T-helper 1 cell (primary cell): Measurements from ENCODE around the gene ANKRD52.
"Not testable (repeated sequence)": the region's sequence is repeated elsewhere in the genome, so short reads cannot be mapped to it uniquely, and the experiment has no call there.

ENCODE experiments used
- DNase-seq, 5 donors: peaks; one replicate each; pipeline ENCODE4 v3.0.0-alpha.2; 2012 to 2020
- total RNA-seq, 4 donors: gene quantifications; one replicate each; lab custom pipeline; 2026; lab: John Stamatoyannopoulos, UW

The ANKRD52 gene
- 32.1 to 51.4 (median 46.4) reads per million in 4 donors for total RNA-seq

DNA sequence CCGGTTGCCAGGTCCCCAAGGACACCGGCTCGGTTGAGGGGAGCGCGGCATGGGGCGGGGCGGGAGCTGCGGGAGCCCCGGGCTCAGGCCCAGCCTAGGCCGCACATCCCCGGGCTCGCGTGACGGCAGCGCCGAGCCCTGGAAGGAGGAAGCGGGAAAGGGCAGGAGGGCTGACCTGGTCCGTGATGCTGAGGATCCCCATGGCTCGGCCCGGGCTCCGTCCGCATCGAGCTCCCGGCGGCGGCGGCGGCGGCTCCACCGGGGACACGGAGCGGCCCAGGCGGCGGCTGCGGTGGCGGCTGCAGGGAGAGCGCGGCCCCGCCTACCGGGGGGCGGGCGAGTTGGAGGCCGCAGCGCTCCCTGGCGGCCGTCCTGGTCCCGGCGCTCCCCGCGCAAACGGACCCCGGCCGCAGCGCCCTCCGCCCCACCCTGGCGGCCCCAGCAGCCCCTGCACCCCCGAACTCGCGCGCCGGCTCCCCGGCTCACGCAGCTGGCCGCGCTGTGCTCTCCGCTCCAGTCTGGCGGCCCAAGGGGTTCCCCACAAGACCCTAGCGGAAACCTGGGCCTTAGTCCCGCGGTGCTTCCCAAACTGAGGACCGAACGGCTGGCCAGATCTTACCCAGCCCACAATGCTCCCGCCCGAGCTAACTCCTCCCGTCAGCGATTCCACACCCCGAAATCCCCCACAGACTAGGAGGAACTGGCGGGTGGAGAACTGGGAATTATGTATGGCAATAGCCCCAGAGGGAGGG lies at the start of gene ANKRD52:
Gene ANKRD52, minus strand, starts transcription at position 317 of the 752 bp plus-strand sequence. Its CDS starts 115 bp downstream, at position 202.
- DNase-seq = peak; percentile 67 to 83 (median 76)

DNA sequence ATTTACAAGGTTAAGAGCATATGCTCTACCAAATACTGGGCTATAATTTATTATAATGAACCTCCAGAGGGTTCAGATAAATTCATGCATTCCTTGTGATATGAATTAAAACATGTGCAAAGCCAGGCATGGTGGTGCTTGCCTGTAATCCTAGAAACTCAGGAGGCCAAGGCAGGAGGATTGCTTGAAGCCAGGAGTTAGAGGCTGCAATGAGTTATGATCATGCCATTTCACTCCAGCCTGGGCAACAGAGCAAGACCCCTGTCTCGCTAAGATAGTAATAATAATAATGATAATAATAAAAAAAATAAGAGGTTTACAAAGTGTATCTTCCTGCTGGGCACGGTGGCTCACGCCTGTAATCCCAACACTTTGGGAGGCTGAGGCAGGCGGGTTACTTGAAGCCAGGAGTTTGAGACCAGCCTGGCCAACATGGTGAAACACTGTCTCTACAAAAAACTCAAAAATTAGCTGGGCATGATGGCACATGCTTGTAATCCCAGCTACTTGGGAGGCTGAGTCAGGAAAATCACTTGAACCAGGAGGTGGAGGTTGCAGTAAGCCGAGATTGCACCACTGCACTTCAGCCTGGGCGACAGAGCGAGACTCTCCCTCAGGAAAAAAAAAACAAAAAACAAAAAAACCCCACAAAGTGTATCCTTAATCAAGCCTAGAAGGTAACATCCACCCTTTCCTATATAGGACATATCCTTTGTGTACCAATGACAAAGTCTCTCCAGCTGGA lies 49.2 kb upstream of the ANKRD52 start:
- DNase-seq = no peak

DNA sequence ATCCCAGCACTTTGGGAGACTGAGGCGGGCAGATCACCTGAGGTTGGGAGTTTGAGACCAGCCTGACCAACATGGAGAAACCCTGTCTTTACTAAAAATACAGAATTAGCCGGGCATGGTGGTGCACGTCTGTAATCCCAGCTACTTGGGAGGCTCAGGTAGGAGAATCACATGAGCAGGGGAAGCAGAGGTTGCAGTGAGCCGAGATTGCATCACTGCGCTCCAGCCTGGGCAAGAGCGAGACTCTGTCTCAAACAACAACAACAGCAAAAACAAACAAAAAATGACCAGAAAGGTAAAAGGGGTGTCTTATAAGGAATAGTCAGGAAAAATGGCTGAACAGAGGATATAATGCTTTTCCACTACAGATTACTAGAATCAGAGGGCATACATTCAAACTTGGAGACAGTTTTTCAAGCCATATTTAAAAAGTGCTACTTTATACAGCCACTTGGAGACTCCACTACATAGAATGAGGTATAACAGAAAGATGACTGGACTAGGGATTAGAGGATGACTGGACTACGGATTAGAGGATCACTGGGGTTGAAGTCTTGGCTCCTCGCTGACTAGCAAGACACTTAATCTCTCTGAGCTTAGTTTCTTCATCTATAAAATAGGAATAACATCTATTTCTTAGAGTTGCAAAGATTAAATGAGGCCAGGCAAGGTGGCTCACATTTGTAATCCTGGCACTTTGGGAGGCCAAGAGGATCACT lies 46.8 kb upstream of the ANKRD52 start:
- DNase-seq = no peak

DNA sequence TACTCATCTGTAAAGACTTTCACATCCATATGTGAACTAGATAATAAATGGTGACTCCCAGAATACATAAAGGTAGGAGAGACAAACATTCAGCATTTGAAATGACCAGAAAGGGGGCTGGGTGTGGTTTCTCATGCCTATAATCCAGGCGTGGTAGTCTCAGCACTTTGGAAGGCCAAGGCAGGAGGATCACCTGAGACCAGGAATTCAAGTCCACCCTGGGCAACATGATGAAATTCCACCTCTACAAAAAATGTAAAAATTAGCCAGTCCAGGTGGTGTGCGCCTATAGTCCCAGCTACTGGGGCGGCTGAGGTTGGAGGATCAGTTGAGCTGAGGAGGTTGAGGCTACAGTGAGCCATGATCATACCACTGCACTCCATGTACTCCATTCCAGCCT lies 46.1 kb upstream of the ANKRD52 start:
- no peak for DNase-seq

DNA sequence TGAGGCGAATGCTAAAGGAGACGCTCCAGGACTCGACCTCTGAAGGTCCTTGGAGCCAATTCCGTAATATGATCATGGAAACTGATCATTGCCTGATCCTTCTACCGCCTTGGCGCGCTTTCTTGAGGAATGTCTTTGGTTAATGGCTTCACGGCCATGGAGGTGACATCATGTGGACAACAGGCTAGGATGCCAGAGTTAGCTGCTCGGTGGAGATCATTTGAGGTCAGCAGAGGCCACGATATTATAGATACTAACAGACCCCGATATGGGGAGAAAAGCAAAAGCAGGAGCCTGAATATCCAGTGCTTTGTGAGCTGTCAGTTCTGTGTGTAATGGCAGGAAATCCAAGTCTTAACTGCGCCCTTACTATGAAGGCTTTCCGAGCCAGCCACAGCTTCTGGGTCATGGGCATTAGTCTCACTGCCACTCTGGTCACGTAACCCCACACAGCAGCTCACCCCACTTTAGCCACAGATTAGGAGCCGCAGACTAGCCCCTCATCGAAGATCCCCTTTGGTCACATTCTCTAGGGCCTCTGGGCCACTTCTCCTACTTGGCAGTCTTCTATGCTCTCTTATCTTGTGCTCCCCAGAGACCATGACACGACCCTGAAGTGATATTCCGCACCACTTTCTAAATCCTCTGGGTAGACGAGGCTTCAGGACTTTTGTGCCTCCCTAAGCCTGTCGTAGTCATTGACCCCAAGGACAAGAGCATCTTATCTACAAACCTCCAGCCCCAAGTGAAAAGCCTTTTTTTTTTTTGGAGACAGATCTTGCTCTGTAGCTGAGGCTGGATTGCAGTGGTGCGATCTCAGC lies 42.7 kb upstream of the ANKRD52 start:
- no peak for DNase-seq

DNA sequence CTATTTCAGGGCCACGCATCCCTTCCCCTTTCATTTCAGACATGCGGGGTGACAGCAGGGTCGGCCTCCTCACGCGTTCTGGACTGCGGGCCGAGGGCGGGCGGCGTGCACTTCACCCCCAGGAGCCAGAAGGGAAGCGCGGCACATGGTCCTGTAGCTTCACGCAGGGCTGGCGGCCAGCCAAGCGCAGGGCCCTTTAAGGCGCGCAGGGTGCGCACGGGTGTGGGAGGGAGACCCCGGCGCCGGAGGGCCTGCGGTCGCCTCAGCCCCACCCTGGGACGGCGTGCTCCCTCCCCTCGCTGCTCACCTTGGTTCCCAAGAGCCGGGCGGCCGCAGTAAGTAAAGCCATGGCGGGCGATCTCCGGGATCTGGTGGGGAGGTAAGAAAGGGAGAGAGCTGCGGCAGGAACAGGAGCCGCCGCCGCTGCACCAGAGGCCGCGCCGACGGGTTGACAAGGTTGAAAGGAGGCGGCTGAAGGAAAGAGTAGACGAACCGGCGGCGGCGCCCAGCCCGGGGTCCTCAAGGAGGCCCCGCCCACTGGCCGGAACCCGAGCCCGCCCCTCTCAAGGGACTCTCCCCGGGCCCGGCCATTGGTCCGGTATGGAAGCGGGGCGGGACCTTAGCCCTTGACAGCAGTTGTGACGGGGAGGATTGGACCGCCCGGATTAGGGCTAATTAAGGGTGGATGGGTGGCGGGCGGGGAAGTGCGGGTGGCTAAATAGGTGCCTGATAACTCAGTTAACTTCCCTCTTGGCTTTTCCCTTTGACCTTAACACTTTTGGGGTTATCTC lies 41.9 kb upstream of the ANKRD52 start, which contains the start of gene CS:
Gene CS, minus strand, starts transcription at position 478 of the 791 bp plus-strand sequence. Its CDS starts 129 bp downstream, at position 349.
- DNase-seq = peak; percentile 98 to 99 (median 99)

DNA sequence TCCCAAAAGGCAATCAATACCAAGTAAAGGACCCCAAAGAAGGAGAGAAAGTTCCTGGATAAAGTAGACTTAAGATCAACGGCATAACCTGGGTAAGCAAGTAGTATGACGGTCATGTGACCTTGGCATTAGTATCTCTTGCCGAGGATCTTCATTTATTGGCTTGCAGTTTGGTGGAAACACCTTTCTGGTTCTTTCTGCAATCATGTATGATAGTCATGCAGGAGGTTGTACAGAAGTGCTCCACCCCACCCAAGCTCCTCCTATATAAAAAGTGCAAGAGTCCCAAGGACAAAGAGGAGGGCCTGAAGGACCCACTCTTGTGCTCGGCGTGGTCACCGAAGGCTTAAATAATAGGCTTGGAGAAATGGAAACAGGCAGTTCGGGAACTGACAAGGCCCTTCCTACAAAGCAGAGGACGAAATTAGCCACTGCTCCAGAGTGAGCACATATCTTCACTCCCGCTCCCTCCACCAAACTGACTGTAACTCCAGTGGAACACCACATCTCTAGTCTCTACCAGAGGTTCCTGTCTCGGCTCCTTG lies 41.2 kb upstream of the ANKRD52 start:
- DNase-seq = peak in 4 of 5 donors; percentile 3 to 43 (median 20)

DNA sequence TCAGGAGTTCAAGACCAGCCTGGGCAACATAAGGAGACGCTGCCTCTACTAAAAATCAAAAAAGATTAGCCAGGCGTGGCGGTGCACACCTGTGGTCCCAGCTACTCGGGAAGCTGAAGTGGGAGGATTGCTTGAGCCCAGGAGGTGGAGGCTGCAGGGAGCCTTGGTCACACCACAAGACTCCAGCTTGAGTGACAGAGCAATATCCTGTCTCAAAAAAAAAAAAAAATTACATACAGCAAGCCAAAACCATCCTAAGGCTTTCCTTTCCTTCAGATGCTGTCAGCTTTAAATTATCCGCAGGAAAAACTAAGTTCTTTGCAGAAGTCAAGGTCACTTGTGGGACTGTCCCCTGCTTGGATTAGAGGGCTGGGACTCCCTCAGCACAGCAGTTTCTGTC lies 40.6 kb upstream of the ANKRD52 start:
- no peak for DNase-seq

DNA sequence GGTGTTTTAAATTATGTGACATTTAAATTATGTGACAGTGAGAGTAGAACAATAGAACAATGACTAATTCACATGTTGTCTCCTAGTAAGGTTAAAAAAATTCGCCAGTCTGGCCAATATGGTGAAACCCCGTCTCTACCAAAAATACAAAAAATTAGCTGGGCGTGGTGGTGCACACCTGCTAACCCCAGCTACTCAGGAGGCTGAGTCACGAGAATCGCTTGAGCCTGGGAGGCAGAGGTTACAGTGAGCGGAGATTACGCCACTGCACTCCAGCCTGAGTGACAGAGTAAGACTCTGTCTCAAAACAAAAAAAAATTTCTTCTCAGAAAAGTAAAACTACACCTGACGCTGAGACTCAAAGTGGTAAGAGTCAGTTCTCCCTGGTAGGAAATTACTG lies 39.2 kb upstream of the ANKRD52 start:
- no peak for DNase-seq

DNA sequence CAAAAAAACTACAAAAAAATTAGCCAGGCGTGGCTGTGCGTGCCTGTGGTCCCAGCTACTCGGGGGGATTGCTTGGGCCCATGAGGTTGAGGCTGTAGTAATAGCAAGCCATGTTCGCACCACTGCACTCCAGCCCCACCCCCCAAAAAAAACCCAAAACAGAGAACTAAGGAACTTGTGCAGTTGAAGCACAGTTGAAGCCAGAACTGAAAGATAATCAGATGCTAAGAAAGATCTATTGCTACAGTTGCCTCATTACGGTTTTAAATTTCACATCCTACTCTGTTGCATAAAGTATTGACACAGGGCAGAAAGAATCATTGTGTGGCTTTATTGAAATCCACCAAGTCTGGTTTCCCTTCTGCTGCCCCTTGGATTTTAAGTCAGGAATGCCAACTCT lies 38.1 kb upstream of the ANKRD52 start:
- DNase-seq = no peak

DNA sequence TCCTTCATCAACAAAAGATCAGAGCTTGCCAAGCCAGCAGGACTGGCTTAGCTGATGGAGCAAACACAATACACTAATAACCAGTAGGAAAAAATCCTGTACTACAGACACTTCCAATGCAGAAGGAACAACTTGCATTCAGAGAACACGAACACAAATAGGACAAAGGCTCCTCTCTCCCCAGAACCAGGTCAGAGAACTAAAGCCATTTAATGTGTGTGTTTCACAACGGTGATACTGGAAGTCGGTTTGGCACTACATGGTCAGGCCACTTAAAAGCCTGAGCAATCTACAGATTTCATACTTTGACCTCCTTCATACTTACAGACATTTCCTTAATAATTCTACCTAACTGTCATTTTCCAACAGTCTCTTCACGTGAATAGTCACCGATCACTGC lies 35.6 kb upstream of the ANKRD52 start:
- DNase-seq = no peak

DNA sequence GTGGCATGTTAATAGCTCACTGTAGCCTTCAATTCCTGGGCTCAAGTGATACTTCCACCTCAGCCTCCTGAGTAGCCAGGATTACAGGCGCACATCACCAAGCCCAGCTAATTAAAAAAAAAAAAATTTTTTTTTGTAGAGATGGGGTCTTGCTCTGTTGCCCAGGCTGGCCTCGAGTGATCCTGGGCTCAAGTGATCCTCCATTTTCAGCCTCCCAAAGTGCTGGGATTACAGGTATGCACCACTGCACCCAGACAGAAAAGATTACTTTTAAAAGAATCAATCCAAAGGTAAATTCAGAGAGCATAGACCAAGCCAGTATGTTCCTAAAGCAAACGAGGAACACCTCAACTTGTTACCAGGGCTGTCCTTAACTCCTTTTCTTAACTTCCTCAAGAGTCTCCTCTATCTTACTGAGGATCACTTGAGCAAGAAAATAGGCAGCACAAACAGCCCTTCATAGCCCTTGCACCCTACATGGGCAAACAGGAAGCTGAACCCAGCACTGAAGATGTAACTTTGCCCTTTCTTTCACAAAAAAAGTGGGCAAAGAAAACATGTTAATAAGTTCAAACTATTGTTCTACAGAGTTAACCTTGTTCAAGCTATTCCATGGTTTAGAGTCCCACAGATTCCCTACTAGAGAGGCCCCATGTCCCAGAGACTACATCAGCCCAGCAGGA lies 30.7 kb upstream of the ANKRD52 start:
- DNase-seq = no peak

DNA sequence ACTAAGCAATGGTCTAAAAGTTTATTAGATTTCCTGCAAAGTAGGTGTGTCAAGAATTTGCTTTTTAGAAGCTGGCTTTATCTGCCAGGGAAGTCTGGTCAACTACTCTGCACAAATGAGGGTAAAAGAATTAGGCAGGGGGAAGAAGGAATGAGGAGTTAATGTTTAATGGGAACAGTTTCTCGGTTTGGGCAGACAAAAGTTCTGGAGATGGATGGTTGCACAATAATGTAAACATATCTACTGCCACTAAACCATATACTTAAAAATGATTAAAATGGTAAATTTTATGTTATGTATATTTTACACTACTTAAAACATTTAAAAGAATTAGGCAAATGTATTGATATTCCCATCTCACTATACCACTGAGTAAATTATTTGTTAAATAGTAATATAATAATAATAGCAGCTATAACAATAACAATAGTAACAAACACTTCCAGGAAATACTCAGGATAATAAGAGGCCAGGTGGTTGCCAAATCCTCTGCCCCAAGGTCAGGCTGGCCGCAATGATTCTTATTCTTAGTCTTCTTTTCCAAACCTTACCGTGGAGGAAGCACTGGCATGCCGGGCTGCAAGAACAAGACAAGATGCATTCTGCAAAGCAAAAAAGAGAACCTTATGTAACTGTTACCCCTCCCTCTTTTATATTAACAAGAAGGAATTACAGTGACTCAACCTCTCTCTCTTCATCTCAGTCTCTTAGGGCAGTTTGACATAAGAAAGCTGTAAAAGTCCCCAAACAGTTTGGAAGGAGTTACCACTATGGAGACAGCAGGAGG lies 28.1 kb upstream of the ANKRD52 start:
- no peak for DNase-seq

DNA sequence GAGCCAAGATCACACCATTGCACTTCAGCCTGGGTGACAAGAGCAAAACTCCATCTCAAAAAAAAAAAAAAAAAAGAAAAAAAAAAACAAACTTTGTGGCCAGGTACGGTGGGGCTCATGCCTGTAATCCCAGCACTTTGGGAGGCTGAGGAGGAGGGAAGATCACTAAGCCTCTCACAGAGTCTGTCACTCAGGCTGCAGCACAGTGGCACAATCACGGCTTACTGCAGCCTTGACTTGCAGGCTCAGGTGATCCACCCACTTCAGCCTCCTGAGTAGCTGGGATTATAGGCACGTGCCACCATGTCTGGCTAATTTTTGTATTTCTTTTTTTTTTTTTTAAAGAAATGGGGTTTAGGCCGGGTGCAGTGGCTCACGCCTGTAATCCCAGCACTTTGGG lies 26.1 kb upstream of the ANKRD52 start:
- not testable (repeated sequence) for DNase-seq

DNA sequence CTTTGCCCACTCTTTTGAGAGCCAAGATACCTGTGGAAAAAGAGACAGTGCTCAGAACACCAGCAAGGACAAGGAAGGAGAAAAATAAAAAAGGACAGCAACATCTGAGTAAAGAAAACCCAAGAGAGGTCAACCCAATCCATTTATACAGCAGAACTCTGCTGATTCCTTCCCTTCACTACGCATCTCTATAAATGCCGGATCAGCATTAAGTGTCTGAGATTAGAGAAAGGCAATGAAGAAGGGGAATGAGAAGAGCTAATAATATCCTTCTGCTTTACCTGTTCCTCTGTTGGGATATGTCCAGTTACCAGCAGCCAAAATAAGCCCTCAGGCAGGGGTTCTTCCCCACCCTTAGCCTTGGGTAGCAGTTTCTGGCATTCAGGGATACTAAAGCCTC lies 24.4 kb upstream of the ANKRD52 start:
- no peak for DNase-seq

DNA sequence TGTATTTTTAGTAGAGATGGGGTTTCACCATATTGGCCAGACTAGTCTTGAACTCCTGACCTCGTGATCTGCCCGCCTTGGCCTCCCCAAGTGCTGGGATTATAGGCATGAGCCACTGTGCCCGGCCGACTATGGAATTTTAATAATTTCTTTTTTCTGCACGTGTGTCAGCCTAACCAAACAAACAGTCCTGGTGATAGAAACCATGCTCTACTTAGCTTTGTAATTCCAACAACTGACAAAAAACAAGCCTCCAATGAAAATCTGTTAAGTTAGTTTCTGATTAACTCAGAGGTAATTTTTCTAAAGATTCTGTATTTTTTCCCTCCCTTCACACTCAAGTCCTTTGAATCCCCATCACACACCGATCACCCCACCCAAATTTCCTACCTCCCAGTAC lies 23.8 kb upstream of the ANKRD52 start:
- DNase-seq = no peak

DNA sequence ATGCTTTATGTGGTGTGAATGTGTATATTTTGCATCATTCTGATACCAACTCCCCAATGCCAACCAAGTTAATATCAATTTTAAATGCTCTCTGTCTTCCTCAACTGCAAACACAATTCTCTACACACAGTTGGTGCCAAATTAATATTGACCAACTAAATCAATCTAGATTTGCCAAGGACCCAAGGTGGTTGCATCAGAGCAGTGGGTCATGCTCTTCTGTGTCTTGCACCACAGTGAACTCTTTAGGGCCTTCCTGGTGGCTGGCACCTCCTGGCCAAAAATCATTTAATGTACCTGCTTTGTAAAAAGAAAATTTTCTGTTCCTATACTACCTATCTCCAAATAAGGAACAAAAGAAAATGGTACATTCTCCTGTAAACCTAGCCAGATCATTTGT lies 22.7 kb upstream of the ANKRD52 start:
- no peak for DNase-seq

DNA sequence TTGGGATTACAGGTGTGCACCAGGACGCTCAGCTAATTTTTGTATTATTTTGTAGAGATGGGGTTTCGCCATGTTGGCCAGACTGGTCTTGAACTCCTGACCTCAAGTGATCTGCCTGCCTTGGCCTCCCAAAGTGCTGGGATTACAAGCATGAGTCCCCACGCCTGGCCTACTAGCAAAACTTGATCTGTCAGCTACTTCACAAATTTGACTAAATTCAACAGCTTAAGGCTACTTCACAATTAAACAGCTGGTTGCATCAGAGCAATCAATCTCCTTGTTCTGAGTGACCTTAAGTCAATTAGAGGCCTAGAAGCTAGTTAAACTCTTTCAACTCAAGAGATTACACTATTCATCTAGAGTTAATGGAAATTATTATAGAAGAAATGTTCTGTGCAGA lies 20.7 kb upstream of the ANKRD52 start:
- DNase-seq = no peak

DNA sequence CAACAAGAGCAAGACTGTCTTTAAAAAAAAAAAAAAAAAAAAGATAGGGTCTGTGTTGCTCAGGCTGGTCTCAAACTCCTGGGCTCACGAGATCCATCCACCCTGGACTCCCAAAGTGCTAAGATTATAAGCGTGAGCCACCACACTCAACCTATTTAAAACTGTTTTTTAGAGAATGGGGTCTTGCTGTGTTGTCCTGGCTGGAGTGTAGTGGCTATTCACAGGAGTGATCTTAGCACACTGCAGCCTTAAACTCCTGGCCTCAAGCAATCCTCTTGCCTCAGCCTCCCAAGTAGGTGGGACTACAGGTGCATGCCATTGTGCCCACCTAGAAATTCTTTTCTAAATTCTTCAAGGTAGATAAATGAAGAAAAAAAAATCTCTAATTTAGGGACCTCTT lies 16.1 kb upstream of the ANKRD52 start:
- DNase-seq = no peak

DNA sequence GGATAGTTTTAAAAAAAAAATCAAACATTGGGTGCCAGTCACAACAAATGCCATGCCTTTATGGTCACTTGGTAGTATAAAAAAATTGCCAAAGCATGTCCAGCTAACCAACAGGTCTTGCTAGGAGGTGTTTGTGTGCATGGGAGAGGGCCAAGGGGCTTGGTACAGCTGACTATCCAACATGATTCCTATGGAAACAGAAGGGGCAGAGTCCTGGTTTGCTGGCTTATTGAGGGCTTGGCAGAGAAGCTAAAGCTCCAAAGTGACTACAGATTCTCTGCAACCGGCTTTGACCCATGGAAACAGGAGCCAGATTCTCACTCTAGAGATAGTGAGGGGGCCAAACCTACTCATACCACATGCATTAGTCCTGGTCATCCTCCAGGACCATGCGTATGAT lies 14.3 kb upstream of the ANKRD52 start:
- DNase-seq = not testable (repeated sequence)
